NCI-H1694 treated with DMSO at 0.1 percent for 48 hours (cell line): ENCODE measurements around the gene USP17L21.
"Not testable (repeated sequence)": the region's sequence is repeated elsewhere in the genome, so short reads cannot be mapped to it uniquely, and the experiment has no call there.

ENCODE experiments used
- DNase-seq: peaks from one replicate; lab custom pipeline; 2025; lab: John Stamatoyannopoulos, UW

The USP17L21 gene, protein sequence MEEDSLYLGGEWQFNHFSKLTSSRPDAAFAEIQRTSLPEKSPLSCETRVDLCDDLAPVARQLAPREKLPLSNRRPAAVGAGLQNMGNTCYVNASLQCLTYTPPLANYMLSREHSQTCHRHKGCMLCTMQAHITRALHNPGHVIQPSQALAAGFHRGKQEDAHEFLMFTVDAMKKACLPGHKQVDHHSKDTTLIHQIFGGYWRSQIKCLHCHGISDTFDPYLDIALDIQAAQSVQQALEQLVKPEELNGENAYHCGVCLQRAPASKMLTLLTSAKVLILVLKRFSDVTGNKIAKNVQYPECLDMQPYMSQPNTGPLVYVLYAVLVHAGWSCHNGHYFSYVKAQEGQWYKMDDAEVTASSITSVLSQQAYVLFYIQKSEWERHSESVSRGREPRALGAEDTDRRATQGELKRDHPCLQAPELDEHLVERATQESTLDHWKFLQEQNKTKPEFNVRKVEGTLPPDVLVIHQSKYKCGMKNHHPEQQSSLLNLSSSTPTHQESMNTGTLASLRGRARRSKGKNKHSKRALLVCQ

DNA sequence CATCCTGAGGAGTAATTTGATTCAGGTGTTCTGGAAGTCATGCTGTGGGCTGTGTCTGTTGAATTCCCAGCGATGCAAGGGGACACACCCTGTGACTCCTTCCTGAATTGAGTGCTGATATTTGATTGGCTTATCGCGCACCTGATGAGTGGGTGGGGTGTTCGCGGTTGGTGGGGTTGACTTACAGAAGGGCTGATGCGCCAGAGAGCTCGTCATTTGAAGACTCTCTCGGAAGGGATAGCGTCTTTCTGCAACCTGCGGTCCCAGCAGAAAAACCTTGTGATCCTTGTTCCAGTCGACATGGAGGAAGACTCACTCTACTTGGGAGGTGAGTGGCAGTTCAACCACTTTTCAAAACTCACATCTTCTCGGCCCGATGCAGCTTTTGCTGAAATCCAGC lies at the start of gene USP17L21:
Gene USP17L21, plus strand, starts transcription at position 301 of the 400 bp plus-strand sequence. Its CDS starts 0 bp downstream, at position 301.
- not testable (repeated sequence) for DNase-seq

DNA sequence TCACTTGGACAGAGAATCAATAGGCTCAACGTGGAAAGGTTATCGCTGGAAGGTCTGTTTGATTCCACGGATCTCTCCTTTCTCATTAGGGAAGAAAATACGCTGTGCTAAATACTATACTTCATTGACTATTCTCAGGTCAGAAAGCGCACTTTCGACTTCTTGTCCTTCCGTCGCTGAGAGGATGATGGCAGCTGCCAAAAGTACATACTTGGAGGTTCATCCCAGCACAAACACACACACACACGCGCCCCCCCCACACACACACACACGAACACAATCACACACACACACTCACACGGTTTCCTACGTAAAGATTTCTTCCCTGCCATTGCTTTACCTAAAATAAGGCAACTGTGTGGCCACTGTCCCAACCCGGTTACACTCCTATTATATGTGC lies 48.0 kb upstream of the USP17L21 start:
- DNase-seq: not testable (repeated sequence)

DNA sequence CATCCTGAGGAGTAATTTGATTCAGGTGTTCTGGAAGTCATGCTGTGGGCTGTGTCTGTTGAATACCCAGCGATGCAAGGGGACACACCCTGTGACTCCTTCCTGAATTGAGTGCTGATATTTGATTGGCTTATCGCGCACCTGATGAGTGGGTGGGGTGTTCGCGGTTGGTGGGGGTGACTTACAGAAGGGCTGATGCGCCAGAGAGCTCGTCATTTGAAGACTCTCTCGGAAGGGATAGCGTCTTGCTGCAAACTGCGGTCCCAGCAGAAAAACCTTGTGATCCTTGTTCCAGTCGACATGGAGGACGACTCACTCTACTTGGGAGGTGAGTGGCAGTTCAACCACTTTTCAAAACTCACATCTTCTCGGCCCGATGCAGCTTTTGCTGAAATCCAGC lies 47.6 kb upstream of the USP17L21 start, which contains the start of gene USP17L11:
Gene USP17L11, plus strand, starts transcription at position 301 of the 400 bp plus-strand sequence. Its CDS starts 0 bp downstream, at position 301.
- not testable (repeated sequence) for DNase-seq

DNA sequence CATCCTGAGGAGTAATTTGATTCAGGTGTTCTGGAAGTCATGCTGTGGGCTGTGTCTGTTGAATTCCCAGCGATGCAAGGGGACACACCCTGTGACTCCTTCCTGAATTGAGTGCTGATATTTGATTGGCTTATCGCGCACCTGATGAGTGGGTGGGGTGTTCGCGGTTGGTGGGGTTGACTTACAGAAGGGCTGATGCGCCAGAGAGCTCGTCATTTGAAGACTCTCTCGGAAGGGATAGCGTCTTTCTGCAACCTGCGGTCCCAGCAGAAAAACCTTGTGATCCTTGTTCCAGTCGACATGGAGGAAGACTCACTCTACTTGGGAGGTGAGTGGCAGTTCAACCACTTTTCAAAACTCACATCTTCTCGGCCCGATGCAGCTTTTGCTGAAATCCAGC lies 42.8 kb upstream of the USP17L21 start, which contains the start of gene USP17L12:
Gene USP17L12, plus strand, starts transcription at position 301 of the 400 bp plus-strand sequence. Its CDS starts 0 bp downstream, at position 301.
- not testable (repeated sequence) for DNase-seq

DNA sequence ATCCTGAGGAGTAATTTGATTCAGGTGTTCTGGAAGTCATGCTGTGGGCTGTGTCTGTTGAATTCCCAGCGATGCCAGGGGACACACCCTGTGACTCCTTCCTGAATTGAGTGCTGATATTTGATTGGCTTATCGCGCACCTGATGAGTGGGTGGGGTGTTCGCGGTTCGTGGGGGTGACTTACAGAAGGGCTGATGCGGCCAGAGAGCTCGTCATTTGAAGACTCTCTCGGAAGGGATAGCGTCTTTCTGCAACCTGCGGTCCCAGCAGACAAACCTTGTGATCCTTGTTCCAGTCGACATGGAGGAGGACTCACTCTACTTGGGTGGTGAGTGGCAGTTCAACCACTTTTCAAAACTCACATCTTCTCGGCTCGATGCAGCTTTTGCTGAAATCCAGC lies 38.1 kb upstream of the USP17L21 start, which contains the start of gene USP17L13:
Gene USP17L13, plus strand, starts transcription at position 301 of the 400 bp plus-strand sequence. Its CDS starts 0 bp downstream, at position 301.
- DNase-seq: not testable (repeated sequence)

DNA sequence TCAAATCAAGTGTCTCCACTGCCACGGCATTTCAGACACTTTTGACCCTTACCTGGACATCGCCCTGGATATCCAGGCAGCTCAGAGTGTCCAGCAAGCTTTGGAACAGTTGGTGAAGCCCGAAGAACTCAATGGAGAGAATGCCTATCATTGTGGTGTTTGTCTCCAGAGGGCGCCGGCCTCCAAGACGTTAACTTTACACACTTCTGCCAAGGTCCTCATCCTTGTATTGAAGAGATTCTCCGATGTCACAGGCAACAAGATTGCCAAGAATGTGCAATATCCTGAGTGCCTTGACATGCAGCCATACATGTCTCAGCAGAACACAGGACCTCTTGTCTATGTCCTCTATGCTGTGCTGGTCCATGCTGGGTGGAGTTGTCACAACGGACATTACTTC lies 32.4 kb upstream of the USP17L21 start:
- not testable (repeated sequence) for DNase-seq

DNA sequence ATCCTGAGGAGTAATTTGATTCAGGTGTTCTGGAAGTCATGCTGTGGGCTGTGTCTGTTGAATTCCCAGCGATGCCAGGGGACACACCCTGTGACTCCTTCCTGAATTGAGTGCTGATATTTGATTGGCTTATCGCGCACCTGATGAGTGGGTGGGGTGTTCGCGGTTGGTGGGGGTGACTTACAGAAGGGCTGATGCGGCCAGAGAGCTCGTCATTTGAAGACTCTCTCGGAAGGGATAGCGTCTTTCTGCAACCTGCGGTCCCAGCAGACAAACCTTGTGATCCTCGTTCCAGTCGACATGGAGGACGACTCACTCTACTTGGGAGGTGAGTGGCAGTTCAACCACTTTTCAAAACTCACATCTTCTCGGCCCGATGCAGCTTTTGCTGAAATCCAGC lies 28.6 kb upstream of the USP17L21 start, which contains the start of gene USP17L15:
Gene USP17L15, plus strand, starts transcription at position 301 of the 400 bp plus-strand sequence. Its CDS starts 0 bp downstream, at position 301.
- DNase-seq: not testable (repeated sequence)

DNA sequence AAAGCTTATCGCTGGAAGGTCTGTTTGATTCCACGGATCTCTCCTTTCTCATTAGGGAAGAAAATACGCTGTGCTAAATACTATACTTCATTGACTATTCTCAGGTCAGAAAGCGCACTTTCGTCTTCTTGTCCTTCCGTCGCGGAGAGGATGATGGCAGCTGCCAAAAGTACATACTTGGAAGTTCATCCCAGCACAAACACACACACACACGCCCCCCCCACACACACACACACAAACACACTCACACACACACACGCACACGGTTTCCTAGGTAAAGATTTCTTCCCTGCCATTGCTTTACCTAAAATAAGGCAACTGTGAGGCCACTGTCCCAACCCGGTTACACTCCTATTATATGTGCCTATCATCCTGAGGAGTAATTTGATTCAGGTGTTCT lies 24.2 kb upstream of the USP17L21 start:
- not testable (repeated sequence) for DNase-seq

DNA sequence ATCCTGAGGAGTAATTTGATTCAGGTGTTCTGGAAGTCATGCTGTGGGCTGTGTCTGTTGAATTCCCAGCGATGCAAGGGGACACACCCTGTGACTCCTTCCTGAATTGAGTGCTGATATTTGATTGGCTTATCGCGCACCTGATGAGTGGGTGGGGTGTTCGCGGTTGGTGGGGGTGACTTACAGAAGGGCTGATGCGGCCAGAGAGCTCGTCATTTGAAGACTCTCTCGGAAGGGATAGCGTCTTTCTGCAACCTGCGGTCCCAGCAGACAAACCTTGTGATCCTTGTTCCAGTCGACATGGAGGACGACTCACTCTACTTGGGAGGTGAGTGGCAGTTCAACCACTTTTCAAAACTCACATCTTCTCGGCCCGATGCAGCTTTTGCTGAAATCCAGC lies 19.1 kb upstream of the USP17L21 start, which contains the start of gene USP17L17:
Gene USP17L17, plus strand, starts transcription at position 301 of the 400 bp plus-strand sequence. Its CDS starts 0 bp downstream, at position 301.
- not testable (repeated sequence) for DNase-seq

DNA sequence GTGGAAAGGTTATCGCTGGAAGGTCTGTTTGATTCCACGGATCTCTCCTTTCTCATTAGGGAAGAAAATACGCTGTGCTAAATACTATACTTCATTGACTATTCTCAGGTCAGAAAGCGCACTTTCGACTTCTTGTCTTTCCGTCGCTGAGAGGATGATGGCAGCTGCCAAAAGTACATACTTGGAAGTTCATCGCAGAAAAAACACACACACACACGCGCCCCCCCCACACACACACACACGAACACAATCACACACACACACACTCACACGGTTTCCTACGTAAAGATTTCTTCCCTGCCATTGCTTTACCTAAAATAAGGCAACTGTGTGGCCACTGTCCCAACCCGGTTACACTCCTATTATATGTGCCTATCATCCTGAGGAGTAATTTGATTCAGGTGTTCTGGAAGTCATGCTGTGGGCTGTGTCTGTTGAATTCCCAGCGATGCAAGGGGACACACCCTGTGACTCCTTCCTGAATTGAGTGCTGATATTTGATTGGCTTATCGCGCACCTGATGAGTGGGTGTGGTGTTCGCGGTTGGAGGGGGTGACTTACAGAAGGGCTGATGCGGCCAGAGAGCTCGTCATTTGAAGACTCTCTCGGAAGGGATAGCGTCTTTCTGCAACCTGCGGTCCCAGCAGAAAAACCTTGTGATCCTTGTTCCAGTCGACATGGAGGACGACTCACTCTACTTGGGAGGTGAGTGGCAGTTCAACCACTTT lies 14.6 kb upstream of the USP17L21 start, which contains the start of gene USP17L18:
Gene USP17L18, plus strand, starts transcription at position 678 of the 728 bp plus-strand sequence. Its CDS starts 0 bp downstream, at position 678.
- not testable (repeated sequence) for DNase-seq

DNA sequence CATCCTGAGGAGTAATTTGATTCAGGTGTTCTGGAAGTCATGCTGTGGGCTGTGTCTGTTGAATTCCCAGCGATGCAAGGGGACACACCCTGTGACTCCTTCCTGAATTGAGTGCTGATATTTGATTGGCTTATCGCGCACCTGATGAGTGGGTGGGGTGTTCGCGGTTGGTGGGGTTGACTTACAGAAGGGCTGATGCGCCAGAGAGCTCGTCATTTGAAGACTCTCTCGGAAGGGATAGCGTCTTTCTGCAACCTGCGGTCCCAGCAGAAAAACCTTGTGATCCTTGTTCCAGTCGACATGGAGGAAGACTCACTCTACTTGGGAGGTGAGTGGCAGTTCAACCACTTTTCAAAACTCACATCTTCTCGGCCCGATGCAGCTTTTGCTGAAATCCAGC lies 9.6 kb upstream of the USP17L21 start, which contains the start of gene USP17L19:
Gene USP17L19, plus strand, starts transcription at position 301 of the 400 bp plus-strand sequence. Its CDS starts 0 bp downstream, at position 301.
- not testable (repeated sequence) for DNase-seq

DNA sequence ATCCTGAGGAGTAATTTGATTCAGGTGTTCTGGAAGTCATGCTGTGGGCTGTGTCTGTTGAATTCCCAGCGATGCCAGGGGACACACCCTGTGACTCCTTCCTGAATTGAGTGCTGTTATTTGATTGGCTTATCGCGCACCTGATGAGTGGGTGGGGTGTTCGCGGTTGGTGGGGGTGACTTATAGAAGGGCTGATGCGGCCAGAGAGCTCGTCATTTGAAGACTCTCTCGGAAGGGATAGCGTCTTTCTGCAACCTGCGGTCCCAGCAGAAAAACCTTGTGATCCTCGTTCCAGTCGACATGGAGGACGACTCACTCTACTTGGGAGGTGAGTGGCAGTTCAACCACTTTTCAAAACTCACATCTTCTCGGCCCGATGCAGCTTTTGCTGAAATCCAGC lies 4.8 kb upstream of the USP17L21 start, which contains the start of gene USP17L20:
Gene USP17L20, plus strand, starts transcription at position 301 of the 400 bp plus-strand sequence. Its CDS starts 0 bp downstream, at position 301.
- not testable (repeated sequence) for DNase-seq

DNA sequence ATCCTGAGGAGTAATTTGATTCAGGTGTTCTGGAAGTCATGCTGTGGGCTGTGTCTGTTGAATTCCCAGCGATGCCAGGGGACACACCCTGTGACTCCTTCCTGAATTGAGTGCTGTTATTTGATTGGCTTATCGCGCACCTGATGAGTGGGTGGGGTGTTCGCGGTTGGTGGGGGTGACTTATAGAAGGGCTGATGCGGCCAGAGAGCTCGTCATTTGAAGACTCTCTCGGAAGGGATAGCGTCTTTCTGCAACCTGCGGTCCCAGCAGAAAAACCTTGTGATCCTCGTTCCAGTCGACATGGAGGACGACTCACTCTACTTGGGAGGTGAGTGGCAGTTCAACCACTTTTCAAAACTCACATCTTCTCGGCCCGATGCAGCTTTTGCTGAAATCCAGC lies 4.6 kb downstream of the USP17L21 start, which contains the start of gene USP17L22:
Gene USP17L22, plus strand, starts transcription at position 301 of the 400 bp plus-strand sequence. Its CDS starts 0 bp downstream, at position 301.
- not testable (repeated sequence) for DNase-seq

DNA sequence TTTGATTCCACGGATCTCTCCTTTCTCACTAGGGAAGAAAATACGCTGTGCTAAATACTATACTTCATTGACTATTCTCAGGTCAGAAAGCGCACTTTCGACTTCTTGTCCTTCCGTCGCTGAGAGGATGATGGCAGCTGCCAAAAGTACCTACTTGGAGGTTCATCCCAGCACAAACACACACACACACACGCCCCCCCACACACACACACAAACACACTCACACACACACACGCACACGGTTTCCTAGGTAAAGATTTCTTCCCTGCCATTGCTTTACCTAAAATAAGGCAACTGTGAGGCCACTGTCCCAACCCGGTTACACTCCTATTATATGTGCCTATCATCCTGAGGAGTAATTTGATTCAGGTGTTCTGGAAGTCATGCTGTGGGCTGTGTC lies 9.0 kb downstream of the USP17L21 start:
- not testable (repeated sequence) for DNase-seq
